NCI-H187 (cell line): ENCODE data around the gene TNP2.

Experiments
- DNase-seq, 2 experiments: peaks; one replicate each; lab custom pipeline; 2025; lab: John Stamatoyannopoulos, UW

TNP2 gene

DNA sequence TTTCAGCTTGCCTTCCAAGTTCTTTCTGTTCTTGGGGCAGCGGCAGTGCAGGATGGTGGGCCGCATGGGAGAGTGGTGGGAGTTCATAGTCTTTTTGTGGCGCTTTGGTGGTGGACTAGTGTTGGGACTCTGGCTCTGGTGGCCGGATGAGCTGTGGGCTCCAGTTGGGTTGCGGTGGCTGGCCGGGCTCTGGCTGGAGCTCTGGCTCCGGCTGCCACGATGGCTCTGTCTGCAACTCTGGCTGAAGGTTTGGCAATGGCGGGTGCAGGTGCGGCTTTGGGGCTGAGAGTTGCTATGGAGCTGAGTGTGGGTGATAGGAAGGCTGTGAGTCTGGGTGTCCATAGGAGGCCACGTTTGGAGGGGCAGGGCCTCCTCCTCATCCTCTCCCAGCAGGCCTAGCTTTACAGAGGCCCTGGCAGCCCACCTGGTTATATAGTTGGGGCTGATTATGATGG lies at the start of gene TNP2:
TSS of gene TNP2 (minus strand) at position 405 of the 455 bp plus-strand sequence. CDS start at position 342, 63 bp downstream.
- no peak for DNase-seq

DNA sequence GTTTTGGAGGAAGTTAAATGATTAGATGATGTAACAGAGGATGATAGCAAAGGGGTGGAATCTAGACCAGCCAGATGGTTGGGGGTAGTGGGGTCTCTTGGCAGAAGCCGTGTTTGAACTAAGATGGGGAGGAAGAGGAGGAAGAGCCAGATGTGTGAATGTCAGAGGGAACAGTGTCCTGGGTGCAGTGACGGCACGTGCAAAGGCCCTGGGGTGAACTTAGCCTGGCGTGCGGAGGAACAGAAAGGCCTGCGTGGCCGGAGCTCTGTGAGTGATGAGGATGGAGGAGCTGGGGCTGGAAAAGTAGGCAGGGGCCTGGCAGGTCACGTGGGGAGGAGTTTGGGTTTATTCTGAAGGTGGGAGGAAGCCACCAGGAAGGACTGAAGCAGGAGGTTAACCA lies 49.7 kb upstream of the TNP2 start:
- no peak for DNase-seq

DNA sequence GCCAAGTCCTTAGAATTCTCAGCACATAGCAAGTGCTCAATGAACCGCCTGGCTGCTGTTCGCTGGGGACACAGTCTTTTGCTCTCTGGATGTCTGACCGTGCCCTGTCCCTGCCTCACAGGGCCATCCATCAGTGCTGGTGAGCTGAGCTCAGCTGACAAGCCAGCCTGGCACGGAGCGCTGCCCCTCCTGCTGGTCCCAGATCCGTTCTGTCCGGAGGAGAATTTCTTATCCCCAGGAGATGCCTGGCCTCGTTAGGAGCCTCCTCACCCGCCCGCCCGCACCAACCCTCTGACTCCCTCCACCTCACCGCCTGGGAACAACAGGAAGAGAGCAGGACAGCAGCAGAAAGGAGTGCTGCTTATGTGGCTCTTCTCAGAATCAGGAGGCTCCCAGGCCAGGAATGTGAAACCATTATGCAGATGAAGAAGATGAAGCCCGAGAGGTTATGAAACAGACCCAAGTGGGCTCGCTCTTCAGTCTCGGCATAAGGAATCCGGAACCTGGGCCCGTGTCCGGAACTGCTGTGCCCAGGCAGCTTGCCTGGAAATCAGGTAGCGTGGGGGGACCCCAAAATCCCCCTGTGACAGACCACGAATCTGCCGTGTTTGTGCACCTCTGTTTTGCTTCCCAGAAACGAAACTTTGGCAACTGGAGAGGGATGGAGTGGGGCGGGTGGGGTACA lies 47.3 kb upstream of the TNP2 start:
- no peak for DNase-seq

DNA sequence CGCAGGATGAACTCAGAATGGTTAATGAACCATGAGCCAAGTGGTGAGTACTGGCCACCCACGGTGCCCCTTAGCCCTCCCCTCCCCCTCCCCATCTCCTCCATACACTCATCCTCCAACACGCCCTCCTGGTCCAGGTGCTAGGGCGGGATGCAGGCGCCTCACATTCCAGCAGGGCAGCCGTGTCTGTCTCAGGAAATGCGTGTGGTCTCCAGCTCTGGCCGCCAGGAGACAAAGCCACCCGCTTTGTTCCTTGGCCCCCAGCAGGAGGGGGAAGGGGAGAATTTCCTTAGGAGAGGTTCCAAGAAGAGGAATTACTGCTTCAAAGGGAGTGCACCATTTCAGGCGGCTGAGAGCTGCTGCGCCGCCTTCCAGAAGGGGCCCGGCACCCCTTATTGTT lies 46.4 kb upstream of the TNP2 start:
- no peak for DNase-seq

DNA sequence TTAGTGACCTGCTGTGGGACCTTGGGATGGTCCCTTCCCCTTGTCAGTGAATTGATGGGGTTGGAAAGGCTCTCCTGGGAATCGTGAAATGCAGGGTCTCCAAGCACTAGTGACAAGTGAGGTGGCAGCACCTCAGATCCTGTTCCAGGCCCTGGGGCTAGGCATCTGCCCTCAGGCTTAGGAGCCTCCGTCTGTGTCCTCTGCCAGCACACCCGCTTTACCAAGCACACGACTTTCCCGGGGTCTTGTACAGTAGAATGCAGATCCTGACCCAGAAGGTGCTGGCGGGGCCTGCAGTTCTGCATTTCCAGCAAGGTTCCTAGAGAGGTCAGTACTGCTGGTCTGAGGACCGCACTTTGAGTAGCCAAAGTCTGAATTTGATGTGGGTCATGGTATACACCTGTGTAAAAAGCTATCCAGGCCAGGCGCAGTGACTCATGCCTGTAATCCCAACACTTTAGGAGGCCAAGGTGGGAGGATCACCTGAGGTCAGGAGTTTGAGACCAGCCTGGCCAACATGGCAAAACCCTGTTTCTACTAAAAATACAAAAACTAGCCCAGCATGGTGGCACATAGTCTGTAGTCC lies 45.3 kb upstream of the TNP2 start:
- no peak for DNase-seq

DNA sequence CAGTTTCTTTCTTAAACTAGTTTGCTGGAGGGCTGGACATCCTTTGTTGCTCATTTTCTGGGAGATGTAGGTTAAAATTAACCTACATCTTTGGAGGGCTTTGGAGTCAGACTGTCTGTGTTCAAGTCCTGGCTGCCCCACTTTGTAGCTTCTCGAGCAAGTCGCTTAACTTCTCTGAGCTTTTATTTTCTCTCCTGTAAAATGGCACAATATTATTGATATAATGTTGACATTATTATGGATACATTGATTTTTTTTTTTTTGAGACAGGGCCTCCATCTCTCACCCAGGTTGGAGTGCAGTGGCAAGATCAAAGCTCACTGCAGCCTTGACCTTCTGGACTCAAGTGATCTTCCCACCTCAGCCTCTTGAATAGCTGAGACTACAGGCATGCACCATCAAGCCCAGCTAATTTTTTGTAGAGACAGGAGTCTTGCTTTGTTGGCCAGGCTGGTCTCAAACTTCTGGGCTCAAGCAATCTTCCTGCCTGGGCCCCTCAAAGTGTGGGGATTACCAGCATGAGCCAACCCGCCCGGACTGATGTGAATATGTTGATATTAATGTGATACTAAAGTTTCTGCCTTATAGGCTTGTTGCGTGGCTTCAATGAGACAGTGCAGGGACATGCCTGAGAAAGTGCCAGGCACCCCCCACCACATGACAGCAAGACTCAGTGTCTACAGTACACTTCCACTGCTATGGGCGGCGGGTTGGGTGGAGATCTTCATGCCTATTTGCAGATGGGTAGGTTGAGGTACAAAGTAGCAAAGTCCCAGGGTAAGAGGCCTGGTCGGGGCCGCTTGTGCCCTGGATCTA lies 44.6 kb upstream of the TNP2 start:
- no peak for DNase-seq

DNA sequence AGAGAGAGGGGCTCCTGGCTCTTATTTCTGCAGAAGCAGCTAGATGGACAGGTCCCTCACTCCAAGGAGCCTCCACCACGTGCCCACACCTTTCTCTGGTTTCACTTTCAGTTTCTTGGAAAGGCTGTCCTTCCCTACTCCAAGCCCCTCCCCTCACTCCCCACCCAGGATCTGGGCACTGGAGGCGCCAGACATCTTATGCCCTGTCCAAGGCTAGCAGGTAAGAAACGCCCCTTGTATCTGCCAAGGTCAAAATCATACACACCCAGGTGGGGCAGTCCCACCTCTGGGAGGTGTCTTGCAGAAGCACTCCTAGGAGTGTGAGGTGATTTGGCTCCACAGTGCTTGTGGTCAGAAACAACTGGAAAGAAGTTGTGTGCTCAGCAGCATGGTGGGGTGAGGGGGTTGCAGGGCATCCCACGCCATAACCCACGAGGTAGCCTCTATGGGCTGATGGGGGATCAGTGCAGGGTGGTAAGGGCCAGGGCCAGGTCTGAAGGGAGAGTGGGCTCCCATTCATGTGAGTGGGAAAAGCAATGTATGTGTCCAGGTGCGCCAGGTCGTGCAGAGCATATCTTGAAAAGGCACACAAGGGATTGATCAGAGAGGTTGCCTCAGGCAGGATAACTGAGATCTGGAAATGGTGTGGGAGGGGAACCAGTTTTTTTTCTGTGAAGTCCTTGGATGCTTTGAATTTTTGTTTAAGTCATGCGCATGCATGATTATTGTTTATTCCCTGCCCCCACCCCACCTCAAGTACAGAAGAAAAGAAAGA lies 43.8 kb upstream of the TNP2 start:
- peak; percentile 13 to 40 for DNase-seq

DNA sequence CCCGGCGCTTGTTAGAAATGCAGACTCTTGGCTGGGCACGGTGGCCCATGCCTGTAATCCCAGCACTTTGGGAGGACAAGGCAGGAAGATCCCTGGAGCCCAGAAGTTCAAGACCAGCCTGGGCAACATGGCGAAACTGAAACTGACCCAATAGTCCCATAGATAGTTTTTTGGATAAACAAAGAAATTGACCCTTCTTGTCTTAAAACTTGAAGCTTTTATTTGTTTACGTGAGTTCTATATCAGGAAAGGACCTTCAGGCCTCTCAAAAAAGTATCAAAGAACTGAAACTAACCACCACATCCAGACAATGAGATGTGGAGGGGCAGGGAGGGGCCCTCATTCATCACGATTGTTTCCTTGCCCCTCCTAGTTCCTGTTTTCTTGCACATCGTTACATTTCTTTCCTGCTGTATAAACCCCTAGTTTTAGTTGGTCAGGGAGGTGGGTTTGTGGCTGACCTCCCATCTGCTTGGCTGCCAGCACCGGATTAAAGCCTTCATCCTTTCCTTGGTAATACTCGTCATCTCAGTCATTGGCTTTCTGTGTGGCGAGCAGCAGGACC lies 42.0 kb upstream of the TNP2 start:
- DNase-seq, result no peak

DNA sequence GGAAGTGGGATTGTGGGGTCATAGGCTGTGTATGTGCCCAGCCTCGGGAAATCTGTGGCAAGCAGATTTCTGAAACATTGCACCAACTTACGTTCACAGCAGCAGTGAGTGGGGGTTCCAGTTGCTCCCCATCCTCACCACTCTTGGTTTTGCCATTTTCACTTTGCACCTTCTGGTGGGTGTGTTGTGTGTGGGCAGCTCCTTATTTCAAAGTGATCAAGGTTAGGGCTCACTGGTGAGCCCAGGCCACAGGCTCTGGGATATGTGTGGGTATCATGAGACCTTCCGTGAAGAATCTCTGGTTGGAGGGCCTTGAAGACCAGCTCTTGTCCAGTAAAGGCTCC lies 41.5 kb upstream of the TNP2 start:
- no peak for DNase-seq

DNA sequence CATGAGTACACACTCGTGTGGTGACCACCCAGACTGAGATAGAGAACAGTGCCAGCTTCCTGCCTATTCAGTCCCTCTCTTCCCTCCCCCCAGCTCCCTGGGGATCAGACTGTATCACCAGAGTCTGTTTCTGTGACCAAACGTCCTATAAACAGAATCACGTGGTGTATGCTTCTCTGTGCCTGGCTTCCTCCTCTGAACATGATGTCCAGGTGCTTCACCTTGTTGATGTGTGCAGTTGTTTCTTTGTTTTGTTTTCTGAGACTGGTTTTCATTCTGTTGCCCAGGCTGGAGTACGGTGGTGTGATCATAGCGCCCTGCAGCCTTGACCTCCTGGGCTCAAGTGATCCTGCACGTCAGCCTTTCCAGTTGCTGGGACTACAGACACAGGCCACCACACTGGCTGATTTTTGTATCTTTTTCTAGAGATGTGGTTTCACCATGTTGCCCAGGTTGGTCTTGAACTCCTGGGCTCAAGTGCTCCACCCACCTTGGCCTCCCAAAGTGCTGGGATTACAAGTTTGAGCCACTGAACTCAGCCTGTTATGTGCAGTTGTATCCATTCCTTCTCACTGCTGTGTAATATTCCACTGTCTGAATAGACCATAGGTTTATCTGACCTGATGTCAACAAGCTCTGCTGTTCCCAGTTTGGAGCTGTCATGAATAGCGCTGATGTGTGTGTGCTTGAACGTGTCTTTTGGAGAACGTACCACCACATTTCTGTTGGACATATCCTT lies 40.9 kb upstream of the TNP2 start:
- DNase-seq, result no peak

DNA sequence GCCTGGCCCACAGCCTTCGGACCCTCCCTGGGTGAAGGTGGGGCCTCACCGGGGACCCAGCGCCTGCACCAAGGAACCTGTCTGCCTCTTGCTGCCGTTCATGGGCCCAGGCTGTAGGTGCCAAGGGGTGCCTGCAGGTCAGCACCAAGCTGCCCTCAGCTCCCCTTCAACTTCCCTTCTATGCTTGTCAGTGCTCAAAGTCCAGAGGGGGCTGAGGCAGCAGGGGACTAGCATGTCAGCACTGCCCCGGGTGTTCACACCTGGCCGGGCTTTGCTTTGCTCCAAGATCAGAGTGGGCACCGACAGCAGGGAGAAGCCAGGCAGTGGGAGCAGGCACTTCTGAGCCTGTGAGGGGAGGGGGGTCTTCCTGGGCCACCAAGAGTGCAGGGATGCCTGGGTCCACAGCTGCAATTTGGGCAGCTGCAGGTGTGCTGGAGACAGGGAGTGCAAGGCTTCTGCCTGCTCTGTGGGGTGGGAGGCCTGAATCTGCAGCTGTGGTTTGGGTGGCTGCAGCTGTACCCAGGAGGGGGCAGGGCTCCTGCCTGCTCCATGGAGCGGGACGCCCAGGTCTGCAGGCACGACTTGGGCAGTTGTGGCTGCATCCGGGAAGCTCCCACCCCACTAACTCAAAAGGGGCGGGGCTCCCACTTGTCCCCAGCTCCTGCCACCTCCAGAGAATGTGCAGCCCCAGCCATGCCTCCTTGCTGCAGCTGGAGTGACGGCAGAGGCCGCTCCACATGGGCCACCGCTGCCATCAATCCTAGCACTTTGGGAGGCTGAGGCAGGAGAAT lies 39.6 kb upstream of the TNP2 start:
- peak; percentile 41 to 44 for DNase-seq

DNA sequence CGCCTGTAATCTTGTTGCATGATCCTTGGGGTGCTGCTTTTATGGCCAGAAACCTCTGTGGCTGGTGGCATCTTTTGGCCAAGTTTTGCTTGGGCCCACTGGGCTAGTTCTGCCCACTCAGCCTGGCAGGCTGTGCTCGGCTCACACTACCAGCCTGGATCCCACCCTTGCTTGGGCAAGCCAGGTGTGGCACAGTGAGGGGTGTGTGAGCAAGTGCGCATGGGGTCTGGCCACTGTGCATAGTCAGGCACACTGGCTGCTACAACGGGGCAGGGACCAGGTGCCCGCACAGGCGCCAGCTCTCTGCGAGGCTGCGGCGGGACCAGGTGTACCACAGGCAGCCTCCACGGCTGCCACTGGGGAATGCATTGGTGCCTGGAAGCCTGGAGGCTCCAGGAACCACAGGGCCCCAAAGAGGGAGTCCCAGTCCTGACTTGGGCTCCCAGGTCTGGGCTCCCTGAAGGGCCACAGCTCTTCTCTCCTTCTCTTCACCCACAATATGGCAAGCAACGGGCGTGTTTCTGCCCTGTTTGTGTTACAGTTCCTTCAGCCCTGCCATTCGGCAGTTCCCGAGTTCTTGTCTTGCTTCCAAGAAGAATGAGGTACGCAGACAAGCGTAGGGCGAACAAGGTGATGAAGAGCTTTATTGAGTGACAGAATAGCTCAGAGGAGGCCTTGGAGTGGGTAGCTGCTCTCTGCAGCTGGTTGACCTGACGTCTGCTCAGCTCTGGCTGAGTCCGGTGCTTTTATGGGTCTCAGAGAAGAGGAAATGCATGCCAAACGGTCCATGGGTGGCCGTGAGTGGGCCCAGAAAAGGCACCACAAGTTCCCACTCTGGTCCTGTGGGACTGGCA lies 38.7 kb upstream of the TNP2 start:
- no peak for DNase-seq

DNA sequence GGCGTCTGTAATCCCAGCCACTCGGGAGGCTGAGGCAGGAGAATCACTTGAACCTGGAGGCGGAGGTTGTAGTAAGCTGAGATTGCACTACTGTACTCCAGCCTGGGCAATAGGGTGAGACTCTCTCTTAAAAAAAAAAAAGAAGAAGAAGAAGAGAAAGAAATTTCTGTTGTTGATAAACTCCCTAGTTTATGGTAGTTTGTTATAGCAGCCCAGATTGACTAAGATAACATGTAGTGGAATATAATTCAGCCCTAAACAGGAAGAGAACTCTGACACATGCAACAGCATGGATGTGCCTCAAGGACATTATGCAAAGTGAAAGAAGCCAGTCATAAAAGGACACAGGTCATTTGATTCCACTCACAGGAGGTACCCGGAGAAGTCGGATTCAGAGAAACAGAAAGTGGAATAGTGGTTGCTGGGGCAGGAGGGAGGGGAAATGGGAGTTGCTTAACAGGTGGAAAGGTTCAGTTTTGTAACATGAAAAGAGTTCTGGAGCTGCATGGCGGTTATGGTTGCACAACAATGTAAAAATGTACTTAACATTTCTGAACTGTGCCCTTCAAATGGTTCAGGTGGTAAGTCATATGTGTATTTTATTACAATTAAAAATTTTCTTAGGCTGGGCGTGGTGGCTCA lies 38.0 kb upstream of the TNP2 start:
- DNase-seq, result no peak

DNA sequence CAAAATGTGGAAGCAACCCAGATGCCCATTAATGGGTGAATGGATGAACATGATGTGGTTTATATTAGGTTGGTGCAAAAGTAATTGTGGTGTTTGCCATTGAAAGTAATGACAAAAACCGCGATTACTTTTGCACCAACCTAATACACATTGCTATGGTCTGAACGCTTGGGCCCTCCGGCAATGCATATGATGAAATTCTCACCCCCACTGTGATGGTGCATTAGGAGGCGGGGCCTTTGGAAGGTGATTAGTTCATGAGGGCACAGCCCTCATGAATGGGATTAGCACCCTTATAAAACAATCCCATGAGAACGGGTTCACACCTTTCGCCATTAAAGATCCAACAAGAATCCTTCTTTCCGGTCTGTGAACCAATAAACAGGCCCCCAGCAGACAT lies 37.3 kb upstream of the TNP2 start:
- DNase-seq, result no peak

DNA sequence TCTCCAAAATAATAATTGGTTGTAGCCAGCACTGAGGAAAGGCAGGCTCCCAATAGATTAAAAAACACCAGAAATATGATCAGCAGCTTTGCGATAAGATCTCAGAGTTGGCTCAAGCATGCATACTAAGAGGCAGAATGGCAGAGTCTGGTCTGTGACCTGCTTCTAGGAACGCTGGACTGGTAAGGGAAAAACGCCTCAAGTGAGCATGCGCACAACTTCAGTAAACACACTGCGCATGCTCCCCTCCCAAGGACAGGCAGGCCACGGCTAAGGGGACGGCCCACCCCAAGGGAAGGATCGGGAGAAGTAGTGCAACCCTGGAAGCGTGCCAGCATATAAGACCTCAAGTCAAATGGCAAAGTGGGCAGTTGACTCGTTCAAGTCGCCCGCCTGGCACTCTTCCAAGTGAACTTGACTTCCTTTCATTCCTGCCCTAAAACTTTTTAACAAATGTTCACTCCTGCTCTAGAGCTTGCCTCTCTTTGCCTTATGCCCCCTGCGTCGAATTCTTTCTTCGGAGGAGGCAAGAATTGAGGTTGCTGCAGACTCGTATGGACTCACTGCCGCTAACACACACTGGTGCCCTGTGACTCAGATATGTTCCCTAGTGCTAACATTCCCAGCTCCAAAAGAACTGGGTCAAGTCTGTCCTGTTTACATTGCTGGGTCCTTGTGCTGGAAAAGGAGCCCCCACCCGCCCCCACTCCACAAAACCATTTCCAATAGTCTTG lies 34.4 kb upstream of the TNP2 start:
- DNase-seq, result no peak

DNA sequence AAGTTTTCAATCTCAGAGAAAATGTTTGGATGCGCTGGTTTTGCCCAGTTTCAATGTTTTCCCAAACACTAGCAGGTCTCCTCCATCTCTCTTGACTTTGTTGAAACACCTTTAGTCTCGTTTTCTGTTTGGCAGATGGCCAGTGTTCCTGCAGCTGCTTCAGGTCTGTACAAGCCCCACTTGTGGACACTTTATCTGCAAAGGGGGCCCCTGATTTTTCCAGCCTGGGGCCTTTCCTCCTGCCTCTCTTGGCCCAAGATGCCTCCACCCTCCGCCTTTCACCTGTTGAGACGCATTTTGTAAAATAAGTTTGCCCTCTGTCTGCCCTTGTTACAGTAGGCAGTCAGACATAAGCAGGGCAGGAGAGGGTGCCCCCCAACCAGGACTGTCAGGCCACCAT lies 33.9 kb upstream of the TNP2 start:
- peak; percentile 11 to 42 for DNase-seq

DNA sequence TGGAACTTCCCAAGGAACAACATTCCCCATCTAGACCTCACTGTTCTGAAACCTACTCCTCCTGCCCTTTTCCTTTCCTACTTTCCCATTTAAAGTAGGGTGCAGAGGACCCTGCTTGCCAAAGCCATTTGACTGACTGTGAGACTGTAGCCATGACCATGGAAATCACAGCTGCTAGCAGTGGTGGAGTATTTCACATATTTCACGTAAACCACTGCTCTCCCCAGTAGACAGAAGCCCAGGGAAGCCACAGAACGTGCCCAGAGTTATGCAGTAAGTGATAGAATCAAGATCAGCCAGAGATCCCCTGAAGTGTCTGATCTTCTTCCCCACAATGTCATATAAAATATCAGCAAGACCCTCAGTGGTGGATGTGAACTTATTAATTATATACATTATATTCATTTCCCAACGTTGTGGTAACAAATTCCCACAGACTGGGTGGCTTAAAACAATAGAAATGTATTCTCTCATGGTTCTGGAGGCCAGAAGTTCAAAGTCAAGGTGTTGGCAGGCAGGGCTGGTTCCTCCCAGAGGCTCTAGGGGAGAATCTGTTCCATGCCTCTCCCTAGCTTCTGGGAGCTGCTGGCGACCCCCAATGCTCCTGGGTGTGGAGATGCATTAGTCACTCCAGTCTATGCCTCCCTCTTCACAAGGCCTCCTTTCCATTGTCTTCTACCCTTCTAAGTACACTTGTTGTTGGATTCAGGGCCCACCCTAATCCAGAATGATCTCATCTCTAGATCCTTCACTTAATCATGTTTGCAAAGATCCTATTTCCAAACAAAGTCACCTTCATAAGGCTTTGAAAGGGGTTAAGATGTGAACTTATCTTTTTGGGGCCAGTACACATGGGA lies 32.7 kb upstream of the TNP2 start:
- DNase-seq, result no peak

DNA sequence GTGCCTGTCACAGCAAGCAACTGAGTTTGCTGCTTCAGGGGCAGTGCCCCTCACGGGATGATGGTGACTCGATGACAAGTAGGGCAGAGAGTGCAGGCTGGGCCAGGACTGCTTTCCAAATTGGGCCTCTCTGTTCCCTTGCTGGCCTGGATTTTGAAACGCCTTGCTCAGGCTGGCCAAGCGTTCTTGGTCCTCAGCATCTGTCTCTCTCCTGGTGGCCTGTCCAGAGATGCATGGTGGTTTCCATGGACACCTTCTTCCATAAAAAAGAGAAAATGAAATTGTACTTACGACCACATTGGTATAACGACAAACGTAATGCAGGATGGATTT lies 31.4 kb upstream of the TNP2 start:
- DNase-seq, result no peak
